ENCODE measurements around the gene PLCL2.

PLCL2 gene

DNA sequence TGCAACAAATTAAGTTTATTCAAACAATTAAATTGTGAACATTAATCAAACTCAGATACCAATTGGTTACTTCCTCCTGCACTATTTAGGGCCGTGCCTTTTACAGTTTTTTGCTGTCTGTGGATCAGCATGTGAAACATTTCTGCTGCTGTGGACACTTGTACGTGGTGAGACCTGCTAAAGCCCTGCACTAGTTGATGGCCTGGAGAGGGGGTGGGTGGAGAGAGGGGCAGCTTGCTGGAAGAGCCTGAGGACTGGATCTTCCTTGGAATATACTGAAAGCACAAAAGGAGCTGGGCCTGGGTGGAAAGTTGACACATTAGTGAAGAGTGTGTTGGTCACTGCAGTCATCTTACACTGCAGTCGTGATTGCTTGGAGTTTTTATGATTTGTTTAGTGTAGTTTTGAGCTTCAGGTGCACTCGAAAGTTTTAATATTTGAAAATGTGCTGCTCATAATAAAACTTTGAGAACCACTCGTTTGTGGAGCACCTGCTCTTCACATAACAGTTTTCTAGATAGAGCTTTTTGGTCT, 11.4 kb downstream of the PLCL2 start:
- DNase-seq = no peak

DNA sequence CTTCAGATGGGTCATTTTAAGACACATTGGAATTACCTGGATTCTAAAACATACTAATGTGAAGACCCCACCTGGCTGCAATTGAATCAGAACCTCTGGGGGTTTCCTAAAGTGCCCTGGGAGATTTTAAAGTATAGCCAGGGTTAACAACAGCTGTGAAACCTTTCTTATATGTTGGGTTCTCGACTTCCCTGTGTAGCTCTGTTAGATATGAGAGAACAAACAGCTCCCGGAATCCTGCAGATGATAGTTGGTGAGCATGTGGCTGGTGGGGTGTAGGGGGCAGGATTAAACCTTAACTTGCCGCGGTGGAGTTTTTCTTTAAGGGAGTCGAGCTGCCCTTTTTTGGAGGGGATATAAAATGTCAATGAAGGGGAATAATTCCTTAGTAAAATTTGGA, 12.1 kb downstream of the PLCL2 start:
- no peak for DNase-seq

DNA sequence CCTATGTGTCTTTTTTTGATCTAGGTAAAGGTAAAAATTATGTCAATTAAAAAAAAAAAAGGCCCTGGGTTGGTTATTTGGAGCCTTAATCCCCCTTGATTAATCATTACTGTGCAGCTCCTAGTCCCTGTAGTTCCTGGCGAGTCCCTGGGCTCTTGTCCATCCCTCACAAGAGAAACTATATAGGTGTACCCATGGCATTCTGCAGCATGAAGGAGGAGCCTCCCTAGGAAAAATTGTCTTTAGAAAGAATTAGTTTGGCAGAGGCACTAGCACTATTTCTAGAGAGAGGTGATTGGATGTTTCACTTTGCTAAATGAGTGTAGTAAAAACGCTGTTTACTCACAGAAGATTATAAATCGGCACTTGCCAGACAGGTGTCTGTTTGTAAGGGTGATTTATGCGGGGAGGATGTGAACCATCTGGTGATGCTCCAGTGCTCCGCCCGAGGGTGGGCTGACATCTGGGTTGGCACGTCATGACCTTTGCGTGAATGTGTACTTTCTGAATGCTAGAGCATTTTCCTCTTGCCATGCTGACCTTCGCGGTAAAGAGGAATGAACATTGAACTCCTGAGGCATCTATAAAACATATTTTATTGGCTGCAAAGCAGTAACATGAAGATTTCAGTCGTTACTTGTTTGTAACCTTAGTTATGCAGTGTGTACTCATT, 12.6 kb downstream of the PLCL2 start:
- DNase-seq = no peak

DNA sequence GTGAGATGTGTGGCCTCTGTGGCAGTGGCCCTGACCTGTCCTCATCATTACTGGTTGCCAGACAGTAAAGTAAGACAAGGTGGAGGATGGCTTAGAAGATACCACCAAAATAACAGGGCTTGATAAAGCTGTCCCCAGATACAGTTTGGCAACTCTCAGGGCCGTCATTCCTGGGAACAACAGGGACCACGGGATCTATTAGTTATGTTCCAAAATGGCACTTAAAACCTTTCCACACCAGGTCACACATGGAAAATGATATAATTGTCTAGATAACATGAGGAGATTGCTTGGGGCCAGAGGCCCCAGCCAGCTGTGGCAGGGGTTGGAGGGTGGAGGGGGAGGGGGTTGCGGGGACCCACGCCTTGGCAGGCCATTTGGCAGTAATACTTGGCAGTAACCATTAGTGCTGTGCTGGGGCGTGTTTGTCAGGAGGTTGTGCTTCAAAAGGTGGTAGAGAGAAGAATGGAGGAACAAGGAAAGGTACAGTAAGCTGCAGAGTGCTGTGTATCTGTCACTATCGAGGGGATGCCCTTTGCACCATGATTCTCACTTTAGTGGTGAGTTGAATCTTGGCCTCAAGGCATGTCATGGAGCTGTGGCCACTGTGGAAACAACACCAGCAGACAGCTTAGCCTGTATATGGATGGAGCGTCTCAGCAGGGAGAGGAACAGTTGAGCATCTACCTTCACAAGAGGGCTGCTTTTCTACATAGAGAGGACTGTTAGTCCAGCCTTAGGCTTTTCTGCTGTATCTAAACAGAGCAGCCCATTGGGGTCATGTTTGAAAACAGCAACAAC, 14.0 kb downstream of the PLCL2 start:
- no peak for DNase-seq

DNA sequence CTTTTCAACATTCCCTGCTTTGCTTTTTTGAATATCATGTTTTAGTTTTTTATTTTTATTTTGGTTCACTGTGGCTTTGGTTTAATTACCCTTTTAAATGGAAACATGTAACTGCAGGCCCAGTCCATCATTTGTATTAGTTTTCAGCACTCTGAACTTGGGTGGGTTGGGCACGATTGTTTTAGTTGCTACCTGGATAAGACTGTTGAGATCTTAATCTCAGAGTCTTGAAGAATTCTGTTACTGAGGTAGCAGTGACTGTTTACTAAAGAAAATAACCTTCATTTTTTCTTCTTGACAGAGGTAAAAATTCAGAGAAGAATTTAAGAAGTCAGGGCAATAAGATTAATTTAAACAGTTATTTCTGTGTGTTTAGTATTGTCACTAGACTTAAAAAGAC, 15.2 kb downstream of the PLCL2 start:
- no peak for DNase-seq

DNA sequence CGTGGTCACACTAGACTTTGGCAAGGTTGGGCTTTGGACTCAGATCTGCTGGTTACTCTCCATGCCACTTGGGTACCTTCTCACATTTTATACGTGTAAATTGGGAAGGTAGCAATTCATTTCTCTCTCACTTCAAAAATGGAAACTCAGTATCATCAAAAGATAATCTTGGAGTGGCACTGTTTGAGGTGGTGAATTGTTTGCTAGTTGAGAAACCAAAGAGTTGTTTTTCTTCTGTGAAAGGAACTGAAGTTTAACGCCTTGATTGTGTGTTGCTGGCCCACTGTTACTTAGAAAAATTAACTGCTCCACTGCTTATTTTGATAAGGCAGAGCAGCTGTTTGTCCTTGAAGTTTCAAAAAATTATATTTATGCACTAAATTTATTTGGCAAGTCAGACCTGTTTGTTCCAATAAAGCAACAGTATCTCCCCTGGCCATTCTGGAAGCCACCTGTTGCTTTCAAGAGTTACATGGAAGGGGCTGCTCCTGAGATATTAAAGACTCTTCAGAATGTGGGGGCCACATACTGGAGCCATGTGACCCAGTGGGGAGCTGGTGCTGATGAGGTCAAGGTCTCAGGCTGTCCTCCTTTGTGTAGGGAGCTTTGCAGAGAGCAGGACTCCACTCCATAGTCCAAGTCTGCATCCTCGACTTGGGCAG, 16.2 kb downstream of the PLCL2 start:
- DNase-seq = no peak

DNA sequence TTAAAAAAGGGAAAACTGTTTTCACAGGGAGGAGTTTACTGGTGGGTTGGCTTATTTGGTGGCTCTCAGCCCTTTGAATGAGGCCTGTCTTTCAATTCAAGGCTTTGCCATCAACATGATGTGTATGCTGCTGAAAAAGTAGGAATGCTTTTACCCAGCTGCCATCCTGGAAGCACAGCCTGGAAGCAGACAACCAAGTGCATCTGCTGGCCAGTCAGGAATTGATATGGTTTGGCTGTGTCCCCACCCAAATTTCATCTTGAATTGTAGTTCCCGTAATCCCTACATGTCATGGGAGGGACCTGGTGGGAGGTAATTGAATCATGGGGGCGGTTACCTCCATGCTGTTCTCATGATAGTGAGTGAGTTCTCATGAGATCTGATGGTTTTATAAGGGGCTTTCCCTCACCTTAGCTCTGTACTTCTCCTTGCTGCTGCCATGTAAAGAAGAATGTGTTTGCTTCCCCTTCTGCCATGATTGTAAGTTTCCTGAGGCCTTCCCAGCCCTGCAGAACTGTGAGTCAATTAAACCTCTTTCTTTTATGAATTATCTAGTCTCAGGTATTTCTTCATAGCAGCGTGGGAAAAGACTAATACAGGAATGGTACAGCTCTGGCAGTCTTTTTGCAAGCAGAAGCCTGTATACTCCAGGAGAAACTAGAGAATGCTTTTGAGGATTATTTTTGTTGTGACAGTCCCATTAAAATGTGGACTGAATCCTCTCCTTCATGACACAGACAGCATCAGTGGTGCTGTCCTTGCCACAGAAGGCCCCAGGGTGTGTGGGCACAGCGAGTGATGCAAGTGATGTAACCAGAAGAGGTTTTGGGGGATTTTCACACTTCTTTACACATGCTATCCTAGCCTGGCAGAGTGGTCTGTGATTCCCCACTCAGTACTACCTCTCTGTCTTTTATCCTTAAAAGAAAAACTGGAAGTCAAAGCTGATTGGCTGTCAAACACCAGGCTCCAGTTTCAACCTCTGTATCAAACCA, 20.0 kb downstream of the PLCL2 start:
- DNase-seq = no peak

DNA sequence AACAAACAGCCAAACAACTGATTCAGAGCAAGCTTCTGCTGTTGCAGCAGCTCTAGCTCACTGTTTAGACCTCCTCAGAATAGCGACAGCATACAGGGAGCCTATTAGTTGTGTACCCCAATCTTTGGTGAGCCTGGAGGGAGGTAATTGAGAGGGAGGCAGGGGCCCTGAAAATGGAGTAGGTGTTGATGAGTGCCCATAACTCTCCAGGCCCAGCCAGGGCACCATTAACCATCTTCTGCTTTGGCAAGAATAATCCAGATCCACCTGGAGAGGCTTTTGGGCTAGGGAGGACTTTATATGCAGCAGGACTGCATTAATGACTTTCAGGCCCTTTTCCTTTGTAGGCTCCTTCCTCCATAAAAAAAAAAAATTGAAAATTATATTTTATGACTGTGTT, 20.9 kb downstream of the PLCL2 start:
- no peak for DNase-seq

DNA sequence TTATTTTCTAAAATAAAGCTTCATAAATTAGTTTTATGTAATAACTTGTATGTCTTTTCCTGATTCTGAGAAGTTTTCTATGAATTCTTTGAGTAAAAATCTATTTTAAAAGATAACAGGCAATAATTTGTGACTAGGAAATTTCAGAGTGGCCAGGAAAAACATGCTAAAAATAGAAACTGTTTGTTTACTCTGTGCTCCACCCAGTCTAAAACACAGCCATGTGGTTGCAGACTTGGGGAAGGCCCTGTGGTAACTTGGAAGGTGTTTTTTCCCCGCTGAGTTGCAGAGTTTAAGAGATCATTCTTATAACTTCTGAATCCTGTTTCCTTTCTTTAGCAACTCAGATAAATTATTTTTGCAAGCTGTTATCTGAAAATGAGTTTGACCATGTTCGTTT, 21.9 kb downstream of the PLCL2 start:
- DNase-seq = no peak

DNA sequence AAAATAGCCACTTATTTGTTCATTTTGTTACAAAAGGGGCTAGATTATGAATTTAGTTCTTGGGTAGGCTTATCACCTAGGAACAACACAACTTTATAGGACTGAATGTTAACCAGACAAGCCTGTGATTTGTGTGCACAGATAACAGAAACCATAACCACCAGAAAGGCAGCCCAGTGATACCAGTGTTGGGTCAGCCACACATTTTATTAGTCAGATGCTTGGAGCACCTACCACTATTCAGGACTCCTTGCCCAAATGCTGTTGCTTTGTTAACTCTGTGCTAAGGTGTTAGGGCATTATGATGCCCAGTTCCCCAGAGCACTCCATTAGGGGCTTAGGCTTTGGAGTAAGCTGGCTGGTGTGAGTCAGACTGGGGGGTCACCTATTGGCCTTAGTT, 22.5 kb downstream of the PLCL2 start:
- DNase-seq = no peak

DNA sequence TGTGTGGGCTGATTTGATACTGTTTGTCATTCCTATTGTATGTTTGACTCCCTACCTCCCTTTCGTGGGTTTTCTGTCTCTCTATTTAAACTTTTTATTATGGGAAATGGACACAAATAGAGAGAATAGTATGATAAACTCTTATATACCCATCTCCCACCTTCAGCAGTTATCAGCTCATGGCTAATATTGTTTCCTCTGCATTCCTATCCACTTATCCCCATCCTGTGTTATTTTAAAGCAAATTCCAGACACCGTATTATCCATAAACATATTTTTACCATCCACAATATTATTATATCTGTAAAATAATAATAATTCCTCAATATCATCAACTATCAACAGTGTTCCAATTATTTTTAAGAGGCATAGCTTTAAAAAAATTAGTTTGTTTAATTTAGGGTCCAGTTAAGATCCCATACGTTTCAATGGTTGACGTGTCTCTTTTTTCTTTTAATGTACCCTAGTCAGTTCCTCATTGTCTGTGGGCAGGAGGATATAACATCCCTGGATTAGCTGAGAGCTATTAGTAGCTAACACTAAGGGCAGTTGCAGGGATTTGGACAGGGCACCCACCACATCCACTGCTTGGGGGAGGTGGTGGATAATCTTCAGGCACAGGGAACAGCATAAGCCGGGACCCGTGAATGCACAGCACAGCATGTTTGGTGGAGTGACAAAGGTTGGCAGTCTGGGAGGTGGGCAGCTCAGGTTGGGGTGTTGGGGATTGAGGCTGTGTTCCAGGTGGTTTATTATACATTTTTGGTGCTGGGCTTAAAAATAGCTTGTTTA, 23.5 kb downstream of the PLCL2 start:
- no peak for DNase-seq

DNA sequence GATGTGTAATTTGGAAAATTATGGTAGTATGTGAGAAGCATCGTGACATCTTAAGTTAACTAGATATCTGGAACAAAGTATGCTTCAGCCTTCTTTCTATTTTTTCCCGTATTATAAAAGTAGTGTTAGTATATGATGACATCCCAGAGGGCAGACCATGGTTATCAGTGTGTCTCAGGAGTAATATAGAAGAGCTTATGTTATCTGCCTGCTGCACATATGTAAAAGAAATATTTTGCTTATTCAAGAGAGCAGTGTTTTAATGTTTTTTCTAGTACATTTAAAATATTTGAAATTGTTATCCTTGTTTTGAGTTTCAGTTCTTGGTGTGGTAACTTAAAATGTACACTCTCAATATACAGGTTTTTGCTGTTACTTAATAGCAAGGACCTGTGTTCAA, 24.1 kb downstream of the PLCL2 start:
- no peak for DNase-seq

DNA sequence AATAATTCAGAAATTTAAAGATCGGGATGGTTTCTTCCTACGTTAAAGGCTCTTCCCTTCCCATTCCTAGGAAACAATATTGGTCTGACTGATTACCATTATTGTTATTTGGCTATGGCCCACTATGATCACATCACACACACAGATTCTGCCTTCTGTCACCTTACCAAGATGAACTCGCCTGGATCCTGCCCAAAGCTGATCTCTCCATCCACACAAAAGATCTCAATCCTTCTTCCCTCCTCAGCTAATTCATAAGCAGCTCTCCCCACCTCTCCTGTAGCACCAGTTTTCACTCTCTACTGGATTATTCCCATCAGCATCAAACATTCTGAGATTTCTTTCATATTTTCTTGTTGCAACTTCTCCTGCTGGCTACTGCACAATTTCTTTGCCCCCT, 25.0 kb downstream of the PLCL2 start:
- no peak for DNase-seq

DNA sequence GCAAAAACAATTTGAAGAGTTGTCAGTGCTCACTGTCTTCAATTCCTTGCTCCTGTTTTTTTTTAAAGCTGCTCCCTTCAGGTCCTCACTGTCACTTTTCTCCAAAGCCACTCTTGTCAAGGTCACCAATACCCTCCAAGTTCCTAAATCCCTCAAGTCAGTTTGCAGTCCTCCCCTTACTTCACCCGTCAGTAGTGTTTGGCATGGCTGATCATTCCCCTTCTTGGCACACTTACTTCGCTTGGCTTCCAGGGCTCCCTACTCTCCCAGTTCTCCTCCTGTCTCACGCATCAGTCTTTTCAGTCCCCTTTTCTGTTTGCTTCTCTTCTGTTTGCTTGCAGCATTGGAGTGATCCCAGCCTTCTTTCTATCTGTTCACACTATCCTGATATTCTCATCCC, 25.5 kb downstream of the PLCL2 start:
- no peak for DNase-seq

DNA sequence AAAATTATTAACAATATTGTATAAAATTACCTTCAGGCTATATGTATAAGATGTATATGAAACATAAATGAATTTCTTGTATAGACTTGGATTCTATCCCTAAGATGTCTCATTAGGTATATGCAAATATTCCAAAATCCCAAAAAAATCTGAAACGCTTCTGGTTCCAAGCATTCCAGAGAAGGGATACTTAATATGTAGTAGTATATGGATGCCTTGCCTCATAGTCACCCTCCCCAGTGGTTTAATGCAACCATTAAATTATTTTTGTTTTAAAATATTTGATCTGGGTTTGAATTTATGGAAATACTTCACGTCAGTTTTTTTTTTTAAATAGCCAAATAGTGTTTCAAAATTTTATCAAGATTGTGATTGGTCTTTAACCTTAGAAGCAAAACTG, 27.2 kb downstream of the PLCL2 start:
- no peak for DNase-seq

DNA sequence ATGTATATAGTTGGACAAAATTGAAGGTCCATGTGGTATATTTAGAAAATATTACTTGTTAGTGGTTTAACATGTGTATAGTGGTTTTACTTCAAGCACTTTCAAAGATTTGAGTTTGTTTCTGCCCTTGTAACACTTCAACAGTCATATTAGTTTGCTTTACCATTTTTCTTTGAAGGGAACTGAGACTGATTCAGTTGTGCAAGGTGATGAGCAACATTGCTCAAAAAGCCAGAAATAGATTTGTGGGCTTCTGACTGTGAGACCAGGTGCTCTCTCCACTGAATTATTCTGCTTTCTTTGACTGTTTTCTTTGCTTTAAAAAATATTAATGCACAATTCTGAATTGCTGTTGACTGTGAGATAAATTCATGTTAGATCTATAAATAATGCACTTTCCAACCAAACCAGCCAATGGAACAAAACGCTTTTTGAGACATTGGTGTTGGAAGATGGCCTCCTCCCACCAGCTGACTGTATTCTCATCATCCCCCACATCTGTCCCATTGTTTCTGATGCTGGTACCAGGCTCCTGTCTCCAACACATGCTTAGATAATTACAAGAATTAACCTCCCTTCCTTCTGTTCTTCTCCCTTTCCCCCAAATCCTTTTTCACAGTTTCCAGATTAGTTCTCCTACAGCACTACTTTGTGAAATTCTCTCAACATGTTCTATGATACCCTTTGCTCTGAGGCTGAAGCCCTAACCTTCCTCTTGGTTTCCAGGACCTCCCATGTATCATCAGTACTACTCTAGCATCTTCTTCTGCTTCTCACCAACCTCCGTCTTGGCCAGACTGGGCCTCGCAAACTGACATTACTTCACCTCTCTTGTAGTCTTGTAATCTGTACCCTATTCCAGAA, 27.9 kb downstream of the PLCL2 start:
- DNase-seq = no peak

DNA sequence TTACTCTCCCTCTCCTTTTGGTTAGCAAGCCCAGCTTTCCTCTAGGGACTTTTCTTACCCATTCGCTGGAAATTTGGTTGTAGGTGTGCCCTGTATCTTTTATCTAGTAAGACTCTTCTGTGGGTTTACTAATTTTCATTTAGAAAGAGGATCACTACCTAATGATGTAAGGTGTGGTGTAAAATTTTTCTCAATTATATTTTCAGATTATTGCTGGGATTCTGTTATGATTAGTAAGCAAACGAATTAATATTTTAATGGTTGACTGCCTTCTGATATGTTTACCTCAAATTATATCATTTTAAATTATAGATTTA, 28.5 kb downstream of the PLCL2 start:
- no peak for DNase-seq

DNA sequence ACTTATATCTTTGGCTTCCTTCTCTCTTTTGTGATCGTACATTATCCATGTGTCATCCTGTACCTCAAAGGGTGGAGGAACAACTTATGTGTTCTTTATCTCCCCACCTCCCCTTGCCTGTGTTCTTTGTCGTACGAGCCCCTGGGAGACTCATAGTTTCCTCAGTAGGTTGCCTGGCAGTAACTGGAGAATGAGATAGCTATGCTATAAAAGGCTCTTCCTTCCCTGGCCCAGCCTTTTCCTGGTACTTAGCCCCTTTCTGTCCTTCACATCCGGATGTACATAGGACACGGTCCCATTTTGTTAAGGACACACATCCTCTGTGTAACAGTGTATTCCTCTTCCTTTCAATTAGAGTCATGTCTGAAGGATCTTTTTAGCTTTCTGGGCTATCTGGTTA, 32.1 kb downstream of the PLCL2 start:
- no peak for DNase-seq

DNA sequence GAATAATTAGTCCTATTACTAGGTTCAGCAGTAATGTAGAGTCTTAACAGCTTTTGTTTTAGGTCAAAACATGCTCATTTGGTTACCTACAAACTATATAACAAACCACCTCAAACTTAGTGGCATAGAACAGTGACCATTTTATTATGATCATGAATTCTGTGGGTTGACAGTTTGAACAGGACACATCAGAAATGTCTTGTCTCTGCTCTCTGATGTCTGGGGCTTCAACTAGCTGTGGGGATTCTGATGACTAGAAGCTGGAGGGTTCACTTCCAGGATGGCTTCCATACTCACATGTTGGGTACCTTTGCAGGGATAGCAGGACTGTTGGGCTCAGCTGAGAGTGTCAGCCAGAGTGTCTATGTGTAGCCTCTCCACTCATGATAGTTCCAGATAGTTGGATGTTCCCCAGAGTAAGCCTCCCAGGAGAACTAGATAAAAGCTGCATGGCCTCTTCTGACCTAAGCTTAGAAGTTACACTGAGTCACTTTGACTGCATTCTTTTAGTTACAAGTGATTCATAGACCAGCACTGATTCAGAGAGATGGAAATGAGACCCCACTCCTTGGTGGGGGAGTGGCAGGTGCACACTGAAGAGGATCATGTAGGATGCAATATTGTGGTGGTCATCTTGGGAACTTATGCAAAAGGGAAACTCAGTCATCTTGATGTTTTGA, 32.6 kb downstream of the PLCL2 start:
- DNase-seq = no peak

DNA sequence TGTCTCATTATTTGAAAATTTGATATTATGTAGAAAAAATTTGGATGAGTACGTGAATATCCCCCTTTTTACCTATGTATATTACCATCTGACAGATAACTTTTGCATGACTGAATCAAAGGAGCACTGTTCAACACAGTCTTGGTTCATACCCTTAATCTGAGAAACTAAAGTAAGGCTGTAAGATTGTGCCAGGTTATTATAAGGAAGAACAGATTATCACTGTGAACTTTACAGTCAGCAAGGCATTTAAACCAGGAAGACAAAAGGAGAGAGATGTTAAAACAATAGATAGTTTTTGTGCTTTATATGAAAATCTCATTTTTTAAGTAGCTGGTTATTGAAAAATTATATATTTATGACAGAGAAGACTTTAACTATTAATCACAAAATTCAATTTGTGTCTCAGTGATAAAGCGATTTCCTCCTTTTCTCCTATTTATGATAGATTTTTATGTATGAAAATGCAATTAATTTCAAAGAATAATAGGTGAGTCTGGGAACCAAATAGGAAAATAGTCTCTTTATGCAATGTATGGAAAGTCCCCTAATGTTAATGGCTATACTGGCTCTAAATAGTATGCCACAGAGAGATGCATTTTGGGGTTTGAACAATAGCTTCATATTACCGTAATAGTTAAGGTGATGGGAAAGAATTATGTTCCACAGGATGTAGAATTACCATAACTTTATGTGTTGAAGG, 33.4 kb downstream of the PLCL2 start:
- no peak for DNase-seq
